ENCODE results near the gene RCAN1.

Gene RCAN1

DNA sequence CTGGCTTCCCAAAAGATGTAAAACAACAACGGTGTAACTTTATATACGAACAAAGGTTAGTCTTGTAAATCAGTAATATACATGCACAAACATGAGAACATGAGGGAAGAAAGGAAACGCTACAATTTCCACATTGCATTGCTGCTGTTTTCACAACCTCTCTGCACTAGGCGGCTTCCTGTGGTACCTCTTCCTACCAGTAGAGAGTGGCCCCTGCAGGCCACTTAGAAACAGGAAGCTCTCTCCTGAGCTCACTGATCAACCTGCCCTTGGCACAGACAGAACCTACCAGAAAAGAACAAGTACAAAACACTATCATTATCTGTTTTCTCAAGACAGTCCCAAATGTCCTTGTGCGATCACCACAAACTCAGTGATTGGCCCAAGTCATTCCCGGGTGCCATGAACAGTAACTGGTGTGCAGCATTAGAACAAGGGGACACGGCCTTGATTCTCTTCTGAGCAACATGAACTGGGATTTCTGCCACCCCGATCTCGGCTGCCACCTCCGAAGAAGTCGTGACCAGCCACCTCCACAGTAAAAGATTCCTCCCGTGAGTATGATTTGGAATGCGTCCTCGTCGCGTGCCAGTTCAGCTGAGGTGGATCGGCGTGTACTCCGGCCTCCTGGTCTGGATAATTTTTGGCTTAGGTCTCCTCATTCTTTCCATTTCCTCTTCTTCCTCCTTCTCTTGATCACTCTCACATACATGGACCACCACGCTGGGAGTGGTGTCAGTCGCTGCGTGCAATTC lies 97.2 kb downstream of the RCAN1 start:
- no peak for TF ChIP-seq PAX5 (IDR thresholded peaks at IDR 0.05; ENCODE audit: insufficient read depth, low read length, severe bottlenecking)
- no peak for TF ChIP-seq POLR2A (IDR thresholded peaks at IDR 0.05; ENCODE audit: low read depth, low read length)
- no peak for TF ChIP-seq POLR2AphosphoS5 (IDR thresholded peaks at IDR 0.05; ENCODE audit: low read depth, low read length)
- TF ChIP-seq POU2F2 (IDR thresholded peaks at IDR 0.05; ENCODE audit: low read depth, low read length), result no peak
- no peak for TF ChIP-seq TAF1 (IDR thresholded peaks at IDR 0.05; ENCODE audit: low read depth, low read length)
- no peak for TF ChIP-seq SPI1 (IDR thresholded peaks at IDR 0.05; ENCODE audit: low read depth, low read length)
- FAIRE-seq (peak; percentile 51), DNase-seq (ENCODE audit: insufficient read length, low spot score) (no peak)

GRCh38 chr21:34517039-34517438 lies 97.9 kb downstream of the RCAN1 start:
- no peak for DNase-seq (ENCODE audit: insufficient read length, low spot score)
- TF ChIP-seq PAX5 (IDR thresholded peaks at IDR 0.05; ENCODE audit: insufficient read depth, low read length, severe bottlenecking) (no peak), POLR2A (IDR thresholded peaks at IDR 0.05; ENCODE audit: low read depth, low read length) (no peak), TAF1 (IDR thresholded peaks at IDR 0.05; ENCODE audit: low read depth, low read length) (no peak), POU2F2 (IDR thresholded peaks at IDR 0.05; ENCODE audit: low read depth, low read length) (no peak), SPI1 (IDR thresholded peaks at IDR 0.05; ENCODE audit: low read depth, low read length) (no peak), POLR2AphosphoS5 (IDR thresholded peaks at IDR 0.05; ENCODE audit: low read depth, low read length) (no peak)
- no peak for FAIRE-seq

GRCh38 chr21:34514576-34515115 lies 100.3 kb downstream of the RCAN1 start:
- no peak for DNase-seq (ENCODE audit: insufficient read length, low spot score)
- no peak for TF ChIP-seq TAF1 (IDR thresholded peaks at IDR 0.05; ENCODE audit: low read depth, low read length)
- TF ChIP-seq POU2F2 (IDR thresholded peaks at IDR 0.05; ENCODE audit: low read depth, low read length), result no peak
- no peak for TF ChIP-seq PAX5 (IDR thresholded peaks at IDR 0.05; ENCODE audit: insufficient read depth, low read length, severe bottlenecking)
- no peak for TF ChIP-seq POLR2AphosphoS5 (IDR thresholded peaks at IDR 0.05; ENCODE audit: low read depth, low read length)
- TF ChIP-seq POLR2A (IDR thresholded peaks at IDR 0.05; ENCODE audit: low read depth, low read length), result no peak
- no peak for TF ChIP-seq SPI1 (IDR thresholded peaks at IDR 0.05; ENCODE audit: low read depth, low read length)
- no peak for FAIRE-seq

GRCh38 chr21:34513129-34513675 lies 101.7 kb downstream of the RCAN1 start:
- DNase-seq (ENCODE audit: insufficient read length, low spot score) (no peak), FAIRE-seq (no peak)
- TF ChIP-seq POLR2A (IDR thresholded peaks at IDR 0.05; ENCODE audit: low read depth, low read length), result no peak
- no peak for TF ChIP-seq POU2F2 (IDR thresholded peaks at IDR 0.05; ENCODE audit: low read depth, low read length)
- no peak for TF ChIP-seq SPI1 (IDR thresholded peaks at IDR 0.05; ENCODE audit: low read depth, low read length)
- TF ChIP-seq POLR2AphosphoS5 (IDR thresholded peaks at IDR 0.05; ENCODE audit: low read depth, low read length), result no peak
- no peak for TF ChIP-seq TAF1 (IDR thresholded peaks at IDR 0.05; ENCODE audit: low read depth, low read length)
- no peak for TF ChIP-seq PAX5 (IDR thresholded peaks at IDR 0.05; ENCODE audit: insufficient read depth, low read length, severe bottlenecking)

GRCh38 chr21:34511787-34512455 lies 103.0 kb downstream of the RCAN1 start, which contains the start of gene KCNE1:
Gene KCNE1 (minus strand): TSS chr21:34512210. CDS start chr21:34449634, 62,576 bp downstream.
- FAIRE-seq, result no peak

GRCh38 chr21:34511181-34511580 lies 103.7 kb downstream of the RCAN1 start:
- FAIRE-seq (no peak), DNase-seq (ENCODE audit: insufficient read length, low spot score) (no peak)
- TF ChIP-seq PAX5 (IDR thresholded peaks at IDR 0.05; ENCODE audit: insufficient read depth, low read length, severe bottlenecking) (no peak), TAF1 (IDR thresholded peaks at IDR 0.05; ENCODE audit: low read depth, low read length) (no peak), POU2F2 (IDR thresholded peaks at IDR 0.05; ENCODE audit: low read depth, low read length) (no peak), POLR2AphosphoS5 (IDR thresholded peaks at IDR 0.05; ENCODE audit: low read depth, low read length) (no peak), POLR2A (IDR thresholded peaks at IDR 0.05; ENCODE audit: low read depth, low read length) (no peak), SPI1 (IDR thresholded peaks at IDR 0.05; ENCODE audit: low read depth, low read length) (no peak)

More at GRCh38 chr21:34511787-34512455, 103.0 kb downstream of the RCAN1 start, which contains the start of gene KCNE1:
- TF ChIP-seq POLR2A (IDR thresholded peaks at IDR 0.05; ENCODE audit: low read depth, low read length) (no peak), TAF1 (IDR thresholded peaks at IDR 0.05; ENCODE audit: low read depth, low read length) (no peak), POLR2AphosphoS5 (IDR thresholded peaks at IDR 0.05; ENCODE audit: low read depth, low read length) (no peak), PAX5 (IDR thresholded peaks at IDR 0.05; ENCODE audit: insufficient read depth, low read length, severe bottlenecking) (no peak), POU2F2 (IDR thresholded peaks at IDR 0.05; ENCODE audit: low read depth, low read length) (no peak), SPI1 (IDR thresholded peaks at IDR 0.05; ENCODE audit: low read depth, low read length) (no peak)
- DNase-seq (ENCODE audit: insufficient read length, low spot score), result no peak

DNA sequence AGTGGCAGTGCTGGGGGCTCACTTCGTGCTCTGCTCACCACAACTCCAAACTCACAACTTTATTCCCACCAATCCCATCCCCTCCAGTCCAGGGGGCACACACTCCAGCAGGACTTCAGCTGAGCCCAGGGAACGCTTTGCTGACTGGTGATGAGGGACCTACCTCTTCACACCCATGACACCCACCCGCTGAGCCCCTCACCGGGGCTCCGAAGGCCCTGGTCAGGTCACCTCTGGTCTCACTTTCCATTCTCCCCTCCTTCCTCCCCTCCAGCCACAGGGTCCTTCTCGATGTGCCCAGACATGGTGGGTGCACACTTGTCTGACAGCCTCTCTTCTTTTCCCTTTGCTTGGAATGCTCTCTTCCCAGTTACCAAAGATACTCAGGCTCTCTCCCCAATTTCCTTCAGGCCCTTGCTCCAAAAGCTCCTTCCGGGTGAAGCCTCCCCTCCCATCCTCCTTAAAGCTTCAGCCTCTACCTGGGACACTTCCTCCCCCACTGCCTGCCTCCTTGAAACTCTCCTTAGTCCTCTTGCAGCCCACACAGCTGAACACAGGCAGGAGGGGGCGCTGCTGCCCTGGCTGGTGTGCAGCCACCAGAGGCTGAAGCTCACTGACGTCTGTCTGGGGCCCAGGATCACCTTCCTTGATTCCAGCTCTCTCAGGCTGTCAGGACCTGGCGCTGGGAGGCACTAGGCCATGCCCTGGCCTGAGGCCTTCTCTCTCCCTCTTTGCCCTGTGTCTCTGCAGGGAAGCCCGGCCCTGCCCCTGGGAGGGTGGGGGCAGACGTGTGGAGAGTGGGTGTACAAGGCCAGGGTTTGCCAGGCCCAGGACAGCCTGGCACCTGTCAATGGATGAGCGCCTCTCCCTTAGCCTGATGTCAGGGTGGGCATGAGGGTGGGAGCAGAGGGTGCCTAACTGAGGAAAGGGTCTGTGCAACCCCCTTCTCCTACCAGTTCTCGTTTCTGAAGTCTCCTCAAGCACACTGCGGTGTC lies 104.5 kb downstream of the RCAN1 start:
- peak; percentile 81 for FAIRE-seq
- no peak for TF ChIP-seq PAX5 (IDR thresholded peaks at IDR 0.05; ENCODE audit: insufficient read depth, low read length, severe bottlenecking)
- no peak for TF ChIP-seq POU2F2 (IDR thresholded peaks at IDR 0.05; ENCODE audit: low read depth, low read length)
- peak; percentile 48 for TF ChIP-seq SPI1 (IDR thresholded peaks at IDR 0.05; ENCODE audit: low read depth, low read length)
- DNase-seq (ENCODE audit: insufficient read length, low spot score), result peak; percentile 68

GRCh38 chr21:34509151-34509550 lies 105.8 kb downstream of the RCAN1 start:
- DNase-seq (ENCODE audit: insufficient read length, low spot score) (no peak), FAIRE-seq (peak; percentile 52)
- TF ChIP-seq SPI1 (IDR thresholded peaks at IDR 0.05; ENCODE audit: low read depth, low read length) (no peak), TAF1 (IDR thresholded peaks at IDR 0.05; ENCODE audit: low read depth, low read length) (no peak), POU2F2 (IDR thresholded peaks at IDR 0.05; ENCODE audit: low read depth, low read length) (no peak), PAX5 (IDR thresholded peaks at IDR 0.05; ENCODE audit: insufficient read depth, low read length, severe bottlenecking) (no peak), POLR2AphosphoS5 (IDR thresholded peaks at IDR 0.05; ENCODE audit: low read depth, low read length) (no peak), POLR2A (IDR thresholded peaks at IDR 0.05; ENCODE audit: low read depth, low read length) (no peak)

Data from GM12891 (cell line).